SK-N-SH (cell line): ENCODE measurements around the gene PPP2R5C. TPM values are rescaled to one million over a fixed set of nuclear protein-coding genes. Genes with fewer than 3 reads are reported as not detected.

Source experiments
- CTCF ChIA-PET: fragments of 300-600, 350-600 bp; formaldehyde crosslinking; extraction: SDS; loops from one replicate; lab custom pipeline; 2021; lab: Yijun Ruan, JAX
- POLR2A ChIA-PET: fragments of 350-600 bp; sonication (Branson Sonifier 250); formaldehyde crosslinking; extraction: SDS; loops from one replicate; lab custom pipeline; 2020; ENCODE audit warnings: antibody characterized with exemption, inconsistent platforms; lab: Yijun Ruan, JAX
- DNase-seq: peaks from one replicate; pipeline ENCODE4 v3.0.0; 2012
- H2AFZ ChIP-seq: fragments of 200-600 bp; sonication (generic); 2 replicates; pipeline ENCODE4 v1.8.1; 2016; ENCODE audit warnings: antibody characterized with exemption, mild to moderate bottlenecking, low read depth
- H3F3A ChIP-seq: fragments of 200-600 bp; sonication (generic); replicated peaks from 2 replicates; pipeline ENCODE3; 2016; ENCODE audit warnings: antibody characterized with exemption, mild to moderate bottlenecking; ENCODE audit not compliant: insufficient read depth
- H3K27ac ChIP-seq, 2 experiments: fragments of 200-500 bp in 1 of 2; fragments of 200-600 bp in 1 of 2; sonication (Bioruptor generic) in 1 of 2; sonication (generic), shearing (Covaris generic) in 1 of 2; 2 replicates each; pipeline versions ENCODE4 v1.5.1 to v1.6.1; 2014 to 2016; ENCODE audit warnings: low read depth in 2 of 2, inconsistent platforms in 1 of 2, low read length in 1 of 2, mild to moderate bottlenecking in 1 of 2, mixed read lengths in 1 of 2
- H3K27me3 ChIP-seq: fragments of 200-600 bp; sonication (generic), shearing (Covaris generic); 2 replicates; pipeline ENCODE4 v1.6.1; 2016; ENCODE audit warnings: mixed run types; ENCODE audit not compliant: insufficient read depth
- H3K36me3 ChIP-seq, 2 experiments: fragments of 200-500 bp in 1 of 2; fragments of 200-600 bp in 1 of 2; sonication (Bioruptor generic) in 1 of 2; sonication (generic) in 1 of 2; replicated peaks in 1 of 2; 2 replicates each; pipeline versions ENCODE3 to v1.5.1; 2014 to 2016; ENCODE audit warnings: low read length in 1 of 2, mild to moderate bottlenecking in 1 of 2; ENCODE audit not compliant: insufficient read depth in 2 of 2, control insufficient read depth in 1 of 2
- H3K4me1 ChIP-seq, 2 experiments: fragments of 200-500 bp in 1 of 2; fragments of 200-600 bp in 1 of 2; sonication (Bioruptor generic) in 1 of 2; sonication (generic), shearing (Covaris generic) in 1 of 2; 2 replicates each; pipeline versions ENCODE4 v1.5.1 to v1.6.1; 2014 to 2016; ENCODE audit warnings: low read depth in 1 of 2, low read length in 1 of 2, mixed run types in 1 of 2; ENCODE audit not compliant: insufficient read depth in 2 of 2, control insufficient read depth in 1 of 2
- H3K4me2 ChIP-seq: fragments of 200-600 bp; sonication (generic), shearing (Covaris generic); 2 replicates; pipeline ENCODE4 v1.6.1; 2017; ENCODE audit warnings: mixed run types
- H3K4me3 ChIP-seq, 2 experiments: fragments of 200-500 bp in 1 of 2; fragments of 200-600 bp in 1 of 2; sonication (Bioruptor generic) in 1 of 2; sonication (generic), shearing (Covaris generic) in 1 of 2; 2 replicates each; pipeline versions ENCODE4 v1.5.1 to v1.8.1; 2014 to 2016; ENCODE audit warnings: low read depth in 2 of 2, inconsistent platforms in 1 of 2, low read length in 1 of 2, mild to moderate bottlenecking in 1 of 2, mixed read lengths in 1 of 2, moderate library complexity in 1 of 2
- H3K79me2 ChIP-seq: fragments of 200-600 bp; sonication (generic); 2 replicates; pipeline ENCODE4 v1.8.1; 2017; ENCODE audit warnings: mild to moderate bottlenecking; ENCODE audit not compliant: insufficient read depth
- H3K9ac ChIP-seq: fragments of 200-600 bp; sonication (generic); 2 replicates; pipeline ENCODE4 v1.6.1; 2017; ENCODE audit warnings: mixed run types
- H3K9me2 ChIP-seq: fragments of 200-600 bp; sonication (generic); 2 replicates; pipeline ENCODE4 v1.6.1; 2017; ENCODE audit warnings: mixed run types
- H3K9me3 ChIP-seq: fragments of 200-600 bp; sonication (generic); 2 replicates; pipeline ENCODE4 v1.6.1; 2017; ENCODE audit warnings: mixed run types, mild to moderate bottlenecking, moderate library complexity
- H4K20me1 ChIP-seq: fragments of 200-600 bp; sonication (generic); 2 replicates; pipeline ENCODE4 v1.6.1; 2017; ENCODE audit warnings: mild to moderate bottlenecking, mixed run types; ENCODE audit not compliant: insufficient read depth
- ELF1 ChIP-seq: IDR thresholded peaks from 2 replicates; pipeline ENCODE4 v1.4.0; 2012
- FOXJ3 ChIP-seq: sonication (generic); formaldehyde crosslinking; IDR thresholded peaks from 2 replicates; pipeline ENCODE4 v1.5.1; 2020; ENCODE audit warnings: mild to moderate bottlenecking, missing genetic modification reagents
- FOXM1 ChIP-seq: IDR thresholded peaks from 2 replicates; pipeline ENCODE4 v1.4.0; 2012; ENCODE audit warnings: low read depth, mild to moderate bottlenecking
- GABPA ChIP-seq: IDR thresholded peaks from 2 replicates; pipeline ENCODE4 v1.4.0; 2012; ENCODE audit warnings: low read depth, mild to moderate bottlenecking
- MXI1 ChIP-seq: IDR thresholded peaks from 2 replicates; pipeline ENCODE4 v1.6.1; 2012; ENCODE audit warnings: mild to moderate bottlenecking, low read depth, low read length, improper control_type of control experiment
- NFIC ChIP-seq: IDR thresholded peaks from 2 replicates; pipeline ENCODE4 v1.4.0; 2012; ENCODE audit warnings: borderline replicate concordance
- NRF1 ChIP-seq: IDR thresholded peaks from 2 replicates; pipeline ENCODE4 v1.6.1; 2012; ENCODE audit warnings: low read depth, mild to moderate bottlenecking, low read length
- RCOR1 ChIP-seq: fragments of 150-350 bp; IDR thresholded peaks from 2 replicates; pipeline ENCODE4 v1.6.1; 2017; ENCODE audit warnings: antibody characterized with exemption, low read length
- TCF12 ChIP-seq: IDR thresholded peaks from 2 replicates; pipeline ENCODE4 v1.4.0; 2012
- WGBS: methylation state at CpG from one replicate; pipeline ENCODE4 v1.1.6; 2017; ENCODE audit warnings: low lambda C conversion rate; 5-methylcytosine and 5-hydroxymethylcytosine counted together
- polyA plus RNA-seq, 3 experiments: library from polyadenylated mRNA; depleted of rRNA; stranded (reverse); fragments of >200 nt; gene quantifications; 2 replicates each; pipeline ENCODE4 v1.2.3, GENCODE V29; 2012
- TF ChIP-seq, protein P1 (sequence below): IDR thresholded peaks from 2 replicates; pipeline ENCODE4; 2012
- TF ChIP-seq, protein P2 (sequence below): IDR thresholded peaks from 2 replicates; pipeline ENCODE4 v1.4.0; 2012; ENCODE audit warnings: low read depth, borderline replicate concordance

PPP2R5C gene
- polyA plus RNA-seq, 1 of the 3 experiments (the other 2 are of a cell fraction), result 43.7 TPM

DNA sequence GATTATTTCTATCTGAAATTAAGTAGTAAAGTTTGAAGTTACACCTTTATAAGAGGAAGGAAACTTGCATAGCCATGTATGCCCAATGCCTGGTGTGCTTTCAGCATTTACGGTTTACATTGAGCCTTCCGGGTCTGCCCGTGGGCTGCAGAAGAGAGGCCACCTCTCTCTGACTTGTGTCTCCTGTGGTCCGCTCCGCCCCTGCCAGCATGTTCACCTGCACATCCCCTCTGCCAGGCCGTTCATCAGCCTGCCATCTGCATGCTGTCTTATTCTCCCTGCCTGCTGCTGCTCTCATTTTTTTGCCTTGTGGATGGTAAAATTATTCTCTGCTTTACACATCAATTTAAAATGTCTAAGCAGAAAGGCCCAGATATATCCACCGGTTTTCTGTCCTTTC lies 161.4 kb downstream of the PPP2R5C start:
- ChIA-PET POLR2A (no interaction called here), CTCF (interaction anchor here (0.5 kb wide), 1 partner anchor 114 kb away, joined by 3 read pairs; no protein-coding TSS in a partner anchor)
- DNase-seq, result no peak
- Histone ChIP-seq H3K9me3 (no peaks in the 10 kb centered on the region), H3K4me3 (no peak overlapping the region), H3K79me2 (no peaks in the 10 kb centered on the region), H2AFZ (no peak overlapping the region), H3K27ac (no peak overlapping the region), H4K20me1 (no peaks in the 10 kb centered on the region), H3K4me2 (no peak overlapping the region), H3K36me3 (peaks cover 16 to 29% of the 10 kb centered on the region in 2 experiments), H3K9me2 (no peaks in the 10 kb centered on the region), H3F3A (peaks cover 11% of the 10 kb centered on the region), H3K9ac (no peak overlapping the region), H3K27me3 (no peaks in the 10 kb centered on the region), H3K4me1 (peaks cover 0 to 5% of the 10 kb centered on the region in 2 experiments; a peak in 2 of 4 replicates)
- 97% methylated on average over 7 of the region's 7 CpGs for WGBS
- no peak for TF ChIP-seq ELF1
- no peak for TF ChIP-seq FOXM1
- TF ChIP-seq NFIC, result no peak
- TF ChIP-seq, protein P1, sequence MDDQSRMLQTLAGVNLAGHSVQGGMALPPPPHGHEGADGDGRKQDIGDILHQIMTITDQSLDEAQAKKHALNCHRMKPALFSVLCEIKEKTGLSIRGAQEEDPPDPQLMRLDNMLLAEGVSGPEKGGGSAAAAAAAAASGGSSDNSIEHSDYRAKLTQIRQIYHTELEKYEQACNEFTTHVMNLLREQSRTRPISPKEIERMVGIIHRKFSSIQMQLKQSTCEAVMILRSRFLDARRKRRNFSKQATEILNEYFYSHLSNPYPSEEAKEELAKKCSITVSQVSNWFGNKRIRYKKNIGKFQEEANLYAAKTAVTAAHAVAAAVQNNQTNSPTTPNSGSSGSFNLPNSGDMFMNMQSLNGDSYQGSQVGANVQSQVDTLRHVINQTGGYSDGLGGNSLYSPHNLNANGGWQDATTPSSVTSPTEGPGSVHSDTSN, result no peak
- TF ChIP-seq RCOR1, result no peak
- TF ChIP-seq, protein P2, sequence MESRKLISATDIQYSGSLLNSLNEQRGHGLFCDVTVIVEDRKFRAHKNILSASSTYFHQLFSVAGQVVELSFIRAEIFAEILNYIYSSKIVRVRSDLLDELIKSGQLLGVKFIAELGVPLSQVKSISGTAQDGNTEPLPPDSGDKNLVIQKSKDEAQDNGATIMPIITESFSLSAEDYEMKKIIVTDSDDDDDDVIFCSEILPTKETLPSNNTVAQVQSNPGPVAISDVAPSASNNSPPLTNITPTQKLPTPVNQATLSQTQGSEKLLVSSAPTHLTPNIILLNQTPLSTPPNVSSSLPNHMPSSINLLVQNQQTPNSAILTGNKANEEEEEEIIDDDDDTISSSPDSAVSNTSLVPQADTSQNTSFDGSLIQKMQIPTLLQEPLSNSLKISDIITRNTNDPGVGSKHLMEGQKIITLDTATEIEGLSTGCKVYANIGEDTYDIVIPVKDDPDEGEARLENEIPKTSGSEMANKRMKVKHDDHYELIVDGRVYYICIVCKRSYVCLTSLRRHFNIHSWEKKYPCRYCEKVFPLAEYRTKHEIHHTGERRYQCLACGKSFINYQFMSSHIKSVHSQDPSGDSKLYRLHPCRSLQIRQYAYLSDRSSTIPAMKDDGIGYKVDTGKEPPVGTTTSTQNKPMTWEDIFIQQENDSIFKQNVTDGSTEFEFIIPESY, result no peak
- TF ChIP-seq GABPA, result no peak
- TF ChIP-seq TCF12, result no peak
- TF ChIP-seq MXI1, result no peak
- TF ChIP-seq NRF1, result no peak
- TF ChIP-seq FOXJ3, result no peak

DNA sequence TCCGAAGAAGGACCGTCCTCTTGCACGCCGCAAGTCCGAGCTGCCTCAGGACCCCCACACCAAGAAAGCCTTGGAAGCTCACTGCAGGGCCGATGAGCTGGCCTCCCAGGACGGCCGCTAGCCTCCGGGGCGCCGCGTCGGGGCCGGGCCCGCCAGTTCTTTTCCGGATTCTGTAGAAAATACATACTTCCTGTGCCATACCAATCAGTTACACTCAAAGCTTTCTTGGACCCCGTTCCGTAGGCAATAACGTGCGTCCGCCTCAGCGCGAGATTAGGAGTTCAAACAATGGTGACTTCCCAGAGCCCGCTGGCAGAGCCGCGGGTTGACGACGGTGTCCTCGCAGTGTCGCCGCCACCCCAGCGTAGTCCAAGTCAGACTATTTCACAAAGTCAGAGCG lies 163.6 kb downstream of the PPP2R5C start:
- no peak overlapping the region for H3K4me3 ChIP-seq
- no peak overlapping the region for H3K9ac ChIP-seq
- ChIA-PET POLR2A (no interaction called here), CTCF (interaction anchor here (5.4 kb wide), 1 partner anchor 154 kb away, joined by 29 read pairs; no protein-coding TSS in a partner anchor)
- H4K20me1 ChIP-seq, result no peaks in the 10 kb centered on the region
- no peak overlapping the region for H3K27ac ChIP-seq
- H3K27me3 ChIP-seq, result no peaks in the 10 kb centered on the region
- peaks cover 11% of the 10 kb centered on the region for H3F3A ChIP-seq
- TF ChIP-seq RCOR1, result no peak
- WGBS, result 97% methylated on average over 33 of the region's 33 CpGs
- H3K36me3 ChIP-seq, result peaks cover 16 to 29% of the 10 kb centered on the region in 2 experiments
- H3K79me2 ChIP-seq, result no peaks in the 10 kb centered on the region
- H3K9me3 ChIP-seq, result no peaks in the 10 kb centered on the region
- no peak overlapping the region for H2AFZ ChIP-seq
- no peaks in the 10 kb centered on the region for H3K9me2 ChIP-seq
- no peak for DNase-seq
- H3K4me2 ChIP-seq, result no peak overlapping the region
- peaks cover 0 to 14% of the 10 kb centered on the region in 2 experiments; a peak in 2 of 4 replicates for H3K4me1 ChIP-seq
